Aorta (tissue), 5 donors: ENCODE results near the gene PF4V1. TPM values are rescaled to one million over a fixed set of nuclear protein-coding genes. Genes with fewer than 3 reads are reported as not detected.

ENCODE experiments used
- ATAC-seq: fragments of 200-7000 bp; cut with Tn5 transposase; one replicate; pipeline ENCODE4 v1.9.1; 2022; ENCODE audit warnings: moderate library complexity; ENCODE audit not compliant: low FRiP score
- DNase-seq, 2 donors: peaks; one replicate each; pipeline ENCODE4 v3.0.0-alpha.2; 2020
- H3K27ac ChIP-seq, 2 donors: one replicate each; pipeline ENCODE4 v1.5.1; 2013; ENCODE audit warnings: low read length in 2 of 2, mild to moderate bottlenecking in 2 of 2, moderate library complexity in 2 of 2, control low read depth in 1 of 2, inconsistent platforms in 1 of 2, low read depth in 1 of 2
- H3K27me3 ChIP-seq, 2 donors: one replicate each; pipeline ENCODE4 v1.6.1; 2013; ENCODE audit warnings: control low read depth in 1 of 2, low read length in 1 of 2, mild to moderate bottlenecking in 1 of 2, moderate library complexity in 1 of 2; ENCODE audit not compliant: insufficient read depth in 2 of 2, control insufficient read depth in 1 of 2
- H3K36me3 ChIP-seq, 2 donors: one replicate each; pipeline ENCODE4 v1.6.1; 2013; ENCODE audit warnings: control low read depth in 1 of 2, low read length in 1 of 2, mild to moderate bottlenecking in 1 of 2; ENCODE audit not compliant: insufficient read depth in 2 of 2, control insufficient read depth in 1 of 2
- H3K4me1 ChIP-seq, 2 donors: one replicate each; pipeline ENCODE4 v1.6.1; 2013; ENCODE audit warnings: low read length in 2 of 2, control low read depth in 1 of 2, mild to moderate bottlenecking in 1 of 2, moderate library complexity in 1 of 2; ENCODE audit not compliant: insufficient read depth in 2 of 2, control insufficient read depth in 1 of 2
- H3K4me3 ChIP-seq, 2 donors: one replicate each; pipeline ENCODE4 v1.5.1; 2013; ENCODE audit warnings: low read length in 2 of 2, control low read depth in 1 of 2, mild to moderate bottlenecking in 1 of 2
- H3K9me3 ChIP-seq: one replicate; pipeline ENCODE4 v1.6.1; 2013; ENCODE audit warnings: mild to moderate bottlenecking, low read length; ENCODE audit not compliant: control insufficient read depth
- WGBS, 2 donors: extraction: QIAGEN DNeasy Blood & Tissue Kit; methylation state at CpG; one replicate each; pipeline ENCODE4 v1.1.7; 2013; 5-methylcytosine and 5-hydroxymethylcytosine counted together
- intact Hi-C, 2 donors: fragments of 100-400 bp; cut with DNase I; formaldehyde crosslinking; loops; one replicate each; pipeline versions ENCODE4 v1.14.2 to v1.15.0; 2022
- long read RNA-seq, 2 donors: library from polyadenylated mRNA; unstranded; transcript quantifications; one replicate each; pipeline ENCODE4 v2.0.0, GENCODE V29; 2020 to 2021
- polyA plus RNA-seq, 2 donors: library from polyadenylated mRNA; stranded (reverse); fragments of 200-250 nt; gene quantifications; one replicate each; pipeline ENCODE4 v1.2.3, GENCODE V29; 2013
- total RNA-seq, 2 donors: library from RNA; stranded (reverse); fragmentation: NEBNext Ultra II Directional; extraction: Animal tissue kit (Norgen Biotek cat#: 25700); gene quantifications; one replicate each; pipeline ENCODE4 v1.2.1, GENCODE V29; 2021
- donor health status: healthy with polysubstance abuse.
- donor health status: Bipolar disorder and iron deficiency.
- donor health status: DM: no; HTN: no; CAD: no.
- donor health status: DM: no; HTN: no; CAD: no.
- donor health status: DM: yes; HTN: yes; CAD: no.

Gene PF4V1, protein sequence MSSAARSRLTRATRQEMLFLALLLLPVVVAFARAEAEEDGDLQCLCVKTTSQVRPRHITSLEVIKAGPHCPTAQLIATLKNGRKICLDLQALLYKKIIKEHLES
- under 1 TPM in 1 of 2 donors, not detected in 1; 0.88 TPM for total RNA-seq
- not detected for polyA plus RNA-seq
- long read RNA-seq, donor 1, result 0 reads
- long read RNA-seq, donor 2, result 0 reads

GRCh38 chr4:73853246-73853704, at the start of gene PF4V1:
Gene PF4V1, plus strand, starts transcription at chr4:73853296. Its CDS starts 67 bp downstream, at chr4:73853363.
- ATAC-seq, result peak; percentile 44
- 12 to 15% methylated on average over 22 of the region's 22 CpGs for WGBS, 2 donors
- Histone ChIP-seq H3K27me3 (peaks cover 0 to 2% of the 10 kb centered on the region in 2 donors), H3K27ac (no peak within 1 kb of the TSS), H3K9me3 (no peaks in the 10 kb centered on the region), H3K4me3 (no peak within 1 kb of the TSS), H3K36me3 (no peaks in the 10 kb centered on the region), H3K4me1 (no peaks in the 10 kb centered on the region)
- intact Hi-C loops, result no loop called here
- DNase-seq, result peak; percentile 52 to 74

DNA sequence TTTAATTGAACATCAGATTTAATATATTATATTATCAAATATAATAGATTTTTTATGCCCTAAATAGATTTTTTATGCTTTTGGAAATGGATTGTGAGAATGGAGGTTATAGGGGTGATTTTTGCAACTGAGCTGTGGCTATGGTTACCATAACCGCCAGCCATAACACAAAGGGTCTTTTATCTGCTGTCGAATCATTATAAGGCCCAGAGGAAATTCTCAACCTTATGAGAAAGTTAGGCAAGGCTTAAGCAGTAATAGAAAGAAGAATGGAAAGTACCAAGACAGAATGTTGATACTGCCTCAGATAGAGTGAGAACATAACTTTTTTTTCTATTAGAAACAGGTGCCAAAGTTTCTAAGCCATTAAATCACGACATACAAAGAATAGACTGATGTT, 42.9 kb upstream of the PF4V1 start:
- Histone ChIP-seq H3K27ac (no peak overlapping the region), H3K4me3 (no peak overlapping the region), H3K36me3 (no peaks in the 10 kb centered on the region), H3K27me3 (no peaks in the 10 kb centered on the region), H3K4me1 (peaks cover 0 to 2% of the 10 kb centered on the region in 2 donors), H3K9me3 (no peaks in the 10 kb centered on the region)
- ATAC-seq, result no peak
- 69 to 80% methylated on average over 3 of the region's 3 CpGs for WGBS, 2 donors
- DNase-seq, result no peak
- intact Hi-C loops, result no loop called here

DNA sequence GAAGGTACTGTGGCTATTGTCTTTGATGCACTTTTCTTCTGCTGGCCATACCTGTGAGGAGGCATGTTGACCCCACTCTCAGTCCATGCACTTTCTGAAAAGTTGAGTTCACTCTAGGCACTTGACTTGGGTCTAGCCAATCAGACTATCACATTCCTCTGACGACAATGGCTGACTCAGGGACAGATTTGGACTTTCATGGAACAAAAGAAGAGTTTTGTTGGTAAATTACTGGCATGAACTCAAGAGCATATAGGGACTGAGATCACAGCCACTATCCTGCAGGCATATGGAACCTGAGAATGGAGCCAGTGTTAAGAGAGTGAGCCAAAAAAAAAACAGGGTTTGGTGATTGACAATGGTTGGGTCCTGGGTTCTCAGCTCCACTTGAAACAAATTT, 41.3 kb upstream of the PF4V1 start:
- H3K27ac ChIP-seq, result no peak overlapping the region
- H3K4me3 ChIP-seq, result no peak overlapping the region
- H3K36me3 ChIP-seq, result no peaks in the 10 kb centered on the region
- WGBS, 2 donors, result 64 to 70% methylated on average over 1 of the region's 1 CpG
- H3K4me1 ChIP-seq, result peaks cover 0 to 2% of the 10 kb centered on the region in 2 donors
- intact Hi-C loops, result no loop called here
- no peak for DNase-seq
- no peak for ATAC-seq
- H3K9me3 ChIP-seq, result peaks cover 2% of the 10 kb centered on the region
- H3K27me3 ChIP-seq, result no peaks in the 10 kb centered on the region

DNA sequence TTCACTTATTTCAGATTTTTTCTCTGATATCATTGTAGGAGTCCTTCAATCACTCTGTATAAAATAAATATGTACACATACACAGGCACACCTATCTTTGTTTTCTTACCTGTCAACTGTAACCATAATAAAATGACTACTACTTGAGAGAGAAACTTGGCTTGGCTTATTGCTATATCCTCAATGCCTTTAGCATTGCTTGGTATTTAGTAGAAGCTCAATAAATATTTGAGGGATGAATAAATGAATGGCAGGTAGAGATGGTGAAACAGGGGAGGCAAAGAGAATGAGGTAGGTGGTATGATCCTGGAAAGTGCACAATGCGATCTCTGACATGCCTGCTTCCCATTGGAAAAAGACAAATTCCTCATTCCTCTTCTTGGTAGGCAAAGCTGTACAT, 38.4 kb upstream of the PF4V1 start:
- Histone ChIP-seq H3K27me3 (no peaks in the 10 kb centered on the region), H3K27ac (no peak overlapping the region), H3K36me3 (no peaks in the 10 kb centered on the region), H3K9me3 (peaks cover 2% of the 10 kb centered on the region), H3K4me1 (peaks cover 0 to 2% of the 10 kb centered on the region in 2 donors), H3K4me3 (no peak overlapping the region)
- DNase-seq (no peak), ATAC-seq (no peak)
- 88 to 89% methylated on average over 1 of the region's 1 CpG for WGBS, 2 donors
- intact Hi-C loops, result no loop called here

DNA sequence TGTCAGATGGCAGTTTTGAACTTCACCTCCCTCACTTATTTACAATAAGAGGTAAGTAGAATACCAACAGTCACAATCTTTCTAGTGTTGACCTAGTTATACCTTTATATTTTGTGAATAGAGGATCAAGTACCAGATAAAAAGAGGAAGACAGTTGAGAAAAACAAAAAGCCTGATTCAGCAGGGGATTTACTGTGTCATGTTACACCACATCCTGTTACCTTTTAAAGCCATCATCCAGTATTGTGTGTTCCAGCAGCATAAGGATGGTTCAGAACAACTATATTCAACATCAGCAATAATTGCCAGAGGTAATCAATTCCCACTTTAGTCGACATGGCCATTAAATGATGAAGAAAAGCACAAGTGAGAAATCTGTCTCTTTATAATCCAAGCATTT, 38.0 kb upstream of the PF4V1 start:
- no peak for ATAC-seq
- no peak for DNase-seq
- no peaks in the 10 kb centered on the region for H3K36me3 ChIP-seq
- peaks cover 2% of the 10 kb centered on the region for H3K9me3 ChIP-seq
- H3K4me3 ChIP-seq, result no peak overlapping the region
- H3K27me3 ChIP-seq, result no peaks in the 10 kb centered on the region
- 60 to 69% methylated on average over 1 of the region's 1 CpG for WGBS, 2 donors
- H3K27ac ChIP-seq, result no peak overlapping the region
- intact Hi-C loops, result no loop called here
- peaks cover 0 to 2% of the 10 kb centered on the region in 2 donors for H3K4me1 ChIP-seq

- no peak for ATAC-seq
- intact Hi-C loops, result no loop called here
- 61 to 63% methylated on average over 3 of the region's 3 CpGs for WGBS, 2 donors
Measured at GRCh38 chr4:73816814-73817213, 36.3 kb upstream of the PF4V1 start.

GRCh38 chr4:73817341-73817740, 35.8 kb upstream of the PF4V1 start:
- DNase-seq (no peak), ATAC-seq (no peak)
- Histone ChIP-seq H3K9me3 (peaks cover 2% of the 10 kb centered on the region), H3K27ac (no peak overlapping the region), H3K4me1 (peaks cover 0 to 2% of the 10 kb centered on the region in 2 donors), H3K27me3 (no peaks in the 10 kb centered on the region), H3K4me3 (no peak overlapping the region), H3K36me3 (no peaks in the 10 kb centered on the region)
- 98 to 100% methylated on average over 1 of the region's 1 CpG for WGBS, 2 donors
- intact Hi-C loops, result no loop called here

More at GRCh38 chr4:73816814-73817213, 36.3 kb upstream of the PF4V1 start:
- Histone ChIP-seq H3K36me3 (no peaks in the 10 kb centered on the region), H3K4me3 (no peak overlapping the region), H3K4me1 (peaks cover 0 to 2% of the 10 kb centered on the region in 2 donors), H3K27me3 (no peaks in the 10 kb centered on the region), H3K27ac (no peak overlapping the region), H3K9me3 (peaks cover 2% of the 10 kb centered on the region)
- no peak for DNase-seq

DNA sequence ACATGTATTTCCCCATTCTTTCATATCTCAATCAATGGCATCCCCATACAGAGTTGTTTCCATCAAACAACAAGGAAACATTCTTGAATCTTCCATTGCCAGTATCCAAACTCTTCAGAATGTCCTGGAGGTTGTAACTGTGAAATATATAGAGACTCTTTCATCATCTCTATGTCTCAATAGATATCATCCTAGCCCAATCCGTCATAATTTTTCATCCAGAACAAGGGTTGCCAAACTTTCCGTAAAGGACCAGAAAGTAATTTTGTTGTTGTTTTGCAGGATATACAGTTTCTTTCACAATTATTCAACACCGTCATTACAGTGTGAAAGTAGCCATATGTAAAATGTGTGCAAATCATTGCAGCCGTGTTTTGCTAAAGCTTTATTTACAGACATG, 31.8 kb upstream of the PF4V1 start:
- Histone ChIP-seq H3K4me1 (no peaks in the 10 kb centered on the region), H3K36me3 (no peaks in the 10 kb centered on the region), H3K9me3 (peaks cover 2% of the 10 kb centered on the region), H3K27me3 (no peaks in the 10 kb centered on the region), H3K4me3 (no peak overlapping the region), H3K27ac (no peak overlapping the region)
- DNase-seq (no peak), ATAC-seq (no peak)
- intact Hi-C loops, result loop anchor here in 1 of 2 donors (2.0 kb wide), 1 partner anchor 15 kb away; the partner anchor contains the start of gene CXCL6
- 83 to 84% methylated on average over 4 of the region's 4 CpGs for WGBS, 2 donors

GRCh38 chr4:73822389-73822788, 30.7 kb upstream of the PF4V1 start:
- DNase-seq, result no peak
- intact Hi-C loops, result no loop called here
- H3K27ac ChIP-seq, result no peak overlapping the region
- H3K27me3 ChIP-seq, result no peaks in the 10 kb centered on the region
- H3K9me3 ChIP-seq, result no peaks in the 10 kb centered on the region
- WGBS, 2 donors, result 63 to 68% methylated on average over 3 of the region's 3 CpGs
- H3K4me1 ChIP-seq, result no peaks in the 10 kb centered on the region
- H3K36me3 ChIP-seq, result no peaks in the 10 kb centered on the region
- no peak for ATAC-seq
- no peak overlapping the region for H3K4me3 ChIP-seq
